Measurements from ENCODE around the gene ATOSB. TPM values are rescaled to one million over a fixed set of nuclear protein-coding genes. Genes with fewer than 3 reads are reported as not detected.

The ATOSB gene
- total and polyA plus RNA-seq, 4 donors = 9.5 to 32.0 (median 23.0) TPM

GRCh38 chr9:35056571-35057270 lies 58.9 kb downstream of the ATOSB start:
- no peaks in the 10 kb centered on the region for H3K27me3 ChIP-seq (ENCODE audit: control insufficient read depth in 3 of 3, insufficient read depth in 3 of 3, low read length in 2 of 3)
- DNase-seq (no peak), ATAC-seq (ENCODE audit: insufficient read depth, low FRiP score) (no peak)
- 96 to 97% methylated on average over 9 of the region's 9 CpGs for WGBS, 2 donors
- no peak overlapping the region for H3K4me3 ChIP-seq
- no peak overlapping the region for H3K27ac ChIP-seq (ENCODE audit: low read depth in 1 of 2, low read length in 1 of 2)
- H3K4me1 ChIP-seq (ENCODE audit: control insufficient read depth in 5 of 5, insufficient read depth in 5 of 5, low read length in 5 of 5) = no peaks in the 10 kb centered on the region
- peaks cover 47 to 75% (median 64%) of the 10 kb centered on the region in 4 donors for H3K36me3 ChIP-seq (ENCODE audit: control insufficient read depth in 4 of 4, insufficient read depth in 4 of 4, low read length in 4 of 4)
- no peaks in the 10 kb centered on the region for H3K9me3 ChIP-seq (ENCODE audit: control insufficient read depth in 4 of 4, insufficient read depth in 3 of 4, low read length in 3 of 4)
- H3K9ac ChIP-seq (ENCODE audit: insufficient read depth in 1 of 2, low read length in 2 of 2) = no peak overlapping the region
- TF ChIP-seq, protein P1, sequence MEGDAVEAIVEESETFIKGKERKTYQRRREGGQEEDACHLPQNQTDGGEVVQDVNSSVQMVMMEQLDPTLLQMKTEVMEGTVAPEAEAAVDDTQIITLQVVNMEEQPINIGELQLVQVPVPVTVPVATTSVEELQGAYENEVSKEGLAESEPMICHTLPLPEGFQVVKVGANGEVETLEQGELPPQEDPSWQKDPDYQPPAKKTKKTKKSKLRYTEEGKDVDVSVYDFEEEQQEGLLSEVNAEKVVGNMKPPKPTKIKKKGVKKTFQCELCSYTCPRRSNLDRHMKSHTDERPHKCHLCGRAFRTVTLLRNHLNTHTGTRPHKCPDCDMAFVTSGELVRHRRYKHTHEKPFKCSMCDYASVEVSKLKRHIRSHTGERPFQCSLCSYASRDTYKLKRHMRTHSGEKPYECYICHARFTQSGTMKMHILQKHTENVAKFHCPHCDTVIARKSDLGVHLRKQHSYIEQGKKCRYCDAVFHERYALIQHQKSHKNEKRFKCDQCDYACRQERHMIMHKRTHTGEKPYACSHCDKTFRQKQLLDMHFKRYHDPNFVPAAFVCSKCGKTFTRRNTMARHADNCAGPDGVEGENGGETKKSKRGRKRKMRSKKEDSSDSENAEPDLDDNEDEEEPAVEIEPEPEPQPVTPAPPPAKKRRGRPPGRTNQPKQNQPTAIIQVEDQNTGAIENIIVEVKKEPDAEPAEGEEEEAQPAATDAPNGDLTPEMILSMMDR (IDR thresholded peaks at IDR 0.05; ENCODE audit: control extremely low read depth, extremely low read depth) = no peak

DNA sequence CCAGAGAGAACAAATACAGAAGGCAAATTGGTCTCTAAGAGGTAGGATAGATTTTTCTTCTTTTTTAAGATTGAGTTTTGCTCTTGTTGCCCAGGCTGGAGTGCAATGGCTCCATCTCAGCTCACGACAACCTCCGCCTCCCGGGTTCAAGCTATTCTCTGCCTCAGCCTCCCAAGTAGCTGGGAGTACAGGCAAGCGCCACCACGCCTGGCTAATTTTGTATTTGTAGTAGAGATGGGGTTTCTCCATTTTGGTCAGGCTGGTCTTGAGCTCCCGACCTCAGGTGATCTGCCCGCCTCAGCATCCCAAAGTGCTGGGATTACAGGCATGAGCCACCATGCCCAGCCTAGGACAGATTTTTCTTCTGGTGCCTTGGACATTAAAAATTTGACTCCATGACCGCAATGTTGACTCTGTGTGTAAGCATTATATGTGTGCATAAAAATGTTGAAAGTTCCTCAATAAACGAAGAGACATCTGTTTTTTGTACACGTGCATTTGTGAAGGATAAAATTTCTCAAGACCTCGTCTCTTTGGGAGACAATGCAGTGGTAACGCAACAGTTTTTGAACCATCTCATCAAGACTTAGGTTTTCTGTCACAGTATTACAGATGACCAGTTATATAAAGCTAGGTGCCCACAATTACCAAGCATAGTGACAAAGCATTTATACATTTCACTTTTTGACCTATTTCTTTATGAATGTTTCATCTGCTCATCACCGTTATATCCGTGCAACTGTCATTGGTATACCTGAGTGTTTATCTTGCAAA lies 60.6 kb downstream of the ATOSB start:
- TF ChIP-seq, protein P1 (IDR thresholded peaks at IDR 0.05; ENCODE audit: control extremely low read depth, extremely low read depth) = no peak
- H3K27me3 ChIP-seq (ENCODE audit: control insufficient read depth in 3 of 3, insufficient read depth in 3 of 3, low read length in 2 of 3) = no peaks in the 10 kb centered on the region
- ATAC-seq (ENCODE audit: insufficient read depth, low FRiP score) = no peak
- no peaks in the 10 kb centered on the region for H3K9me3 ChIP-seq (ENCODE audit: control insufficient read depth in 4 of 4, insufficient read depth in 3 of 4, low read length in 3 of 4)
- DNase-seq = no peak
- no peak overlapping the region for H3K9ac ChIP-seq (ENCODE audit: insufficient read depth in 1 of 2, low read length in 2 of 2)
- H3K4me3 ChIP-seq = no peak overlapping the region
- peaks cover 34 to 58% (median 56%) of the 10 kb centered on the region in 4 donors for H3K36me3 ChIP-seq (ENCODE audit: control insufficient read depth in 4 of 4, insufficient read depth in 4 of 4, low read length in 4 of 4)
- peaks cover 0 to 4% (median 0%) of the 10 kb centered on the region in 5 donors for H3K4me1 ChIP-seq (ENCODE audit: control insufficient read depth in 5 of 5, insufficient read depth in 5 of 5, low read length in 5 of 5)
- 92 to 96% methylated on average over 14 of the region's 14 CpGs for WGBS, 2 donors
- no peak overlapping the region for H3K27ac ChIP-seq (ENCODE audit: low read depth in 1 of 2, low read length in 1 of 2)

DNA sequence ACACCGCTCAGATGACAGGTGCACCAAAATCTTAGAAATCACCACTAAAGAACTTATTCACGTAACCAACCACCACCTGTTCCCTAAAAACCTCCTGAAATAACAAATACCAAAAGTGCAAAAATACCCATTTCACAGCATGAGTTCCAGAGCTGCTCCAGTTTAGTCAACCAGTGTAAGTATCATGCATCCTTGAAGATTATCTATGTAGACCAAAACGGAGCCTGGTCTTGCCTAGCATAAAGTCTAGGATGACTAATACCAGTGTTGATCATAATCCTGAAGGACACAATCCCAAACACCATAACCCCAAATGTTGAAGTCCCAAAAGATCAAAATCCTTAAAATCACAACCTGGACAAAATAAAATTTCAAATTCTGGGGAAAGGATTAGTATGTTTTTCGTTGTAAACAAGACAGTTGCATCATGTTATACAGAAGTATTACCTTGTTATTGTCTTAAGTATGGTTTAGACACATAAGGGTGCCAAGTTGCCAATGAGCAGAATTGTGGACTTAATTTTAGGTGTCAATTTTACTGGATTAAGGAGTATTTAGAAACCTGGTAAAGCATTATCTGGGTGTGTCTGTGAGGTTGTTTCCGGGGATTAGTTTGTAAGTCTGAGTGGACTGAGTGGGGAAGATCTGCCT lies 61.4 kb downstream of the ATOSB start:
- Histone ChIP-seq H3K9me3 (ENCODE audit: control insufficient read depth in 4 of 4, insufficient read depth in 3 of 4, low read length in 3 of 4) (no peaks in the 10 kb centered on the region), H3K27ac (ENCODE audit: low read depth in 1 of 2, low read length in 1 of 2) (no peak overlapping the region), H3K4me3 (no peak overlapping the region), H3K9ac (ENCODE audit: insufficient read depth in 1 of 2, low read length in 2 of 2) (no peak overlapping the region), H3K4me1 (ENCODE audit: control insufficient read depth in 5 of 5, insufficient read depth in 5 of 5, low read length in 5 of 5) (peaks cover 0 to 4% (median 0%) of the 10 kb centered on the region in 5 donors), H3K27me3 (ENCODE audit: control insufficient read depth in 3 of 3, insufficient read depth in 3 of 3, low read length in 2 of 3) (no peaks in the 10 kb centered on the region), H3K36me3 (ENCODE audit: control insufficient read depth in 4 of 4, insufficient read depth in 4 of 4, low read length in 4 of 4) (peaks cover 27 to 56% (median 50%) of the 10 kb centered on the region in 4 donors)
- 76 to 88% methylated on average over 5 of the region's 5 CpGs for WGBS, 2 donors
- ATAC-seq (ENCODE audit: insufficient read depth, low FRiP score) (no peak), DNase-seq (no peak)
- TF ChIP-seq, protein P1 (IDR thresholded peaks at IDR 0.05; ENCODE audit: control extremely low read depth, extremely low read depth) = no peak

Other genes with a start within 250 kb of the ATOSB start
- 1 to 10 TPM in 1 of 2 donors, under 1 TPM in 1; 0.48 to 1.0 TPM for gene PHF24, start 157.6 kb downstream of the ATOSB start, total RNA-seq
- gene PHF24, start 157.6 kb downstream of the ATOSB start, polyA plus RNA-seq = under 1 TPM; 0.10 to 0.14 TPM
- 10 to 100 TPM in 1 of 2 donors, 1 to 10 TPM in 1; 4.5 to 10.3 TPM for gene DNAJB5, start 126.1 kb downstream of the ATOSB start, total RNA-seq
- gene DNAJB5, start 126.1 kb downstream of the ATOSB start, polyA plus RNA-seq = 1 to 10 TPM; 4.8 to 8.9 TPM
- 100 to 1,000 TPM; 164 to 249 TPM for gene VCP, start 43.2 kb downstream of the ATOSB start, total RNA-seq
- gene VCP, start 43.2 kb downstream of the ATOSB start, polyA plus RNA-seq = 100 to 1,000 TPM in 1 of 2 donors, 10 to 100 TPM in 1; 58.5 to 193 TPM
- 10 to 100 TPM; 15.2 to 15.4 TPM for gene FANCG, start 35.9 kb downstream of the ATOSB start, total RNA-seq
- gene FANCG, start 35.9 kb downstream of the ATOSB start, polyA plus RNA-seq = 10 to 100 TPM in 1 of 2 donors, 1 to 10 TPM in 1; 7.2 to 20.6 TPM
- 10 to 100 TPM; 20.4 to 38.1 TPM for gene PIGO, start 19.3 kb downstream of the ATOSB start, total RNA-seq
- gene PIGO, start 19.3 kb downstream of the ATOSB start, polyA plus RNA-seq = 10 to 100 TPM; 13.8 to 20.0 TPM
- 10 to 100 TPM; 64.9 to 96.5 TPM for gene STOML2, start 12.7 kb downstream of the ATOSB start, total RNA-seq
- 100 to 1,000 TPM in 1 of 2 donors, 10 to 100 TPM in 1; 50.3 to 116 TPM for gene STOML2, start 12.7 kb downstream of the ATOSB start, polyA plus RNA-seq
- gene UNC13B, start 46.1 kb upstream of the ATOSB start, total RNA-seq = 100 to 1,000 TPM in 1 of 2 donors, 10 to 100 TPM in 1; 94.9 to 102 TPM
- gene UNC13B, start 46.1 kb upstream of the ATOSB start, polyA plus RNA-seq = 10 to 100 TPM; 25.8 to 34.0 TPM

Measured in lung (tissue), 12 donors.